GM13977 (cell line): ENCODE results near the gene CDKN1C.

Source experiments
- DNase-seq: peaks from one replicate; pipeline ENCODE4 v3.0.0; 2012; ENCODE audit warnings: low spot score
- CTCF ChIP-seq: IDR thresholded peaks from 2 replicates; pipeline ENCODE4 v1.5.1; 2012; ENCODE audit warnings: mild to moderate bottlenecking, control low read depth; ENCODE audit not compliant: insufficient read depth; ENCODE audit errors: extremely low read depth, missing control alignments
- in situ Hi-C: fragments of 300-500 bp; cut with MboI; formaldehyde crosslinking; loops from one replicate; pipeline ENCODE4 v1.12.0; 2022; ENCODE audit warnings: low sequenced_read_pairs, low pct_unique_long_range_greater_than_20kb, mixed read lengths, inconsistent platforms; ENCODE audit not compliant: unreplicated experiment

CDKN1C gene

GRCh38 chr11:2838676-2839294 lies 46.8 kb downstream of the CDKN1C start:
- in situ Hi-C loops: no loop called here
- no peak for DNase-seq

GRCh38 chr11:2838091-2838490 lies 47.5 kb downstream of the CDKN1C start:
- in situ Hi-C loops: no loop called here
- DNase-seq: no peak
- no peak for TF ChIP-seq CTCF

More at GRCh38 chr11:2838676-2839294, 46.8 kb downstream of the CDKN1C start:
- TF ChIP-seq CTCF: no peak

GRCh38 chr11:2837651-2838050 lies 47.9 kb downstream of the CDKN1C start:
- TF ChIP-seq CTCF: no peak
- in situ Hi-C loops: no loop called here
- DNase-seq: no peak

GRCh38 chr11:2837096-2837601 lies 48.4 kb downstream of the CDKN1C start:
- in situ Hi-C loops: no loop called here
- no peak for DNase-seq
- TF ChIP-seq CTCF: no peak

- no peak for DNase-seq
- in situ Hi-C loops: no loop called here
- TF ChIP-seq CTCF: no peak
Observed at GRCh38 chr11:2836315-2837095, 49.1 kb downstream of the CDKN1C start.

- in situ Hi-C loops: no loop called here
- DNase-seq: no peak
- no peak for TF ChIP-seq CTCF
Observed at GRCh38 chr11:2835751-2836150, 49.8 kb downstream of the CDKN1C start.
